CD8-positive, alpha-beta memory T cell (primary cell): ENCODE data around the gene ANXA1. TPM values are rescaled to one million over a fixed set of nuclear protein-coding genes. Genes with fewer than 3 reads are reported as not detected.

Source experiments
- CTCF ChIA-PET: fragments of 350-600 bp; sonication (Branson Sonifier 250); formaldehyde crosslinking; loops from one replicate; lab custom pipeline; 2021; ENCODE audit warnings: antibody characterized with exemption; lab: Charles Lee
- POLR2A ChIA-PET: fragments of 350-600 bp; sonication (Branson Sonifier 250); formaldehyde crosslinking; loops from one replicate; lab custom pipeline; 2021; ENCODE audit warnings: antibody characterized with exemption; lab: Charles Lee
- DNase-seq, 5 donors: peaks; one replicate each; pipeline versions ENCODE4 v3.0.0 to v3.0.0-alpha.2; 2020 to 2022; ENCODE audit warnings: mixed read lengths in 1 of 5
- H3K27ac ChIP-seq: one replicate; pipeline ENCODE4 v1.7.0; 2013; ENCODE audit warnings: low read depth, mild to moderate bottlenecking, low read length, moderate library complexity
- H3K27me3 ChIP-seq: 2 replicates; pipeline ENCODE4 v1.7.0; 2013; ENCODE audit warnings: low read length, mild to moderate bottlenecking; ENCODE audit not compliant: insufficient read depth, poor library complexity, severe bottlenecking
- H3K36me3 ChIP-seq: 2 replicates; pipeline ENCODE4 v1.7.0; 2013; ENCODE audit warnings: mild to moderate bottlenecking, low read length, moderate library complexity; ENCODE audit not compliant: insufficient read depth
- H3K4me1 ChIP-seq: 2 replicates; pipeline ENCODE4 v1.7.0; 2013; ENCODE audit warnings: mild to moderate bottlenecking, low read length, moderate library complexity; ENCODE audit not compliant: insufficient read depth
- H3K4me3 ChIP-seq: 2 replicates; pipeline ENCODE4 v1.7.0; 2013; ENCODE audit warnings: mild to moderate bottlenecking, low read length
- H3K9me3 ChIP-seq: 2 replicates; pipeline ENCODE4 v1.7.0; 2013; ENCODE audit warnings: mild to moderate bottlenecking, low read length
- H3K27ac Mint-ChIP-seq, 8 donors: one replicate each; pipeline ENCODE4 v1.8.0; 2020 to 2021; ENCODE audit warnings: mixed read lengths in 8 of 8, mild to moderate bottlenecking in 6 of 8, inconsistent platforms in 3 of 8, moderate library complexity in 3 of 8
- H3K27me3 Mint-ChIP-seq, 2 donors: one replicate each; pipeline ENCODE4 v1.8.0; 2020 to 2021; ENCODE audit warnings: mixed read lengths in 2 of 2, mild to moderate bottlenecking in 1 of 2, moderate library complexity in 1 of 2
- H3K36me3 Mint-ChIP-seq, 3 donors: one replicate each; pipeline ENCODE4 v1.8.0; 2020 to 2021; ENCODE audit warnings: mixed read lengths in 3 of 3, inconsistent platforms in 1 of 3, mild to moderate bottlenecking in 1 of 3
- H3K4me1 Mint-ChIP-seq, 3 donors: one replicate each; pipeline ENCODE4 v1.8.0; 2020 to 2021; ENCODE audit warnings: mixed read lengths in 3 of 3, inconsistent platforms in 1 of 3, mild to moderate bottlenecking in 1 of 3
- H3K4me3 Mint-ChIP-seq, 7 donors: one replicate each; pipeline ENCODE4 v1.8.0; 2020 to 2021; ENCODE audit warnings: mixed read lengths in 7 of 7, mild to moderate bottlenecking in 6 of 7, moderate library complexity in 4 of 7, inconsistent platforms in 2 of 7
- H3K9me3 Mint-ChIP-seq, 5 donors: one replicate each; pipeline ENCODE4 v1.8.0; 2020 to 2022; ENCODE audit warnings: mixed read lengths in 5 of 5, mild to moderate bottlenecking in 3 of 5, moderate library complexity in 2 of 5, inconsistent platforms in 1 of 5
- polyA plus RNA-seq: library from polyadenylated mRNA; unstranded; fragments of 300-500 nt; fragmentation: Illumina TruSeq; gene quantifications from one replicate; pipeline ENCODE4 v1.2.3, GENCODE V29; 2021
- total RNA-seq, 2 experiments: library from RNA; stranded (reverse); gene quantifications; one replicate each; pipeline ENCODE4 v1.2.3, GENCODE V29; 2021

Gene ANXA1
- total and polyA plus RNA-seq, 3 experiments from 2014 or later, result 87.7 to 517 (median 93.2) TPM

GRCh38 chr9:73153793-73154227, 2.1 kb downstream of the ANXA1 start:
- H3K27me3 Mint-ChIP-seq, result no peaks in the 10 kb centered on the region
- H3K4me3 ChIP-seq, result peak overlapping the region; percentile 79
- H3K9me3 Mint-ChIP-seq, result no peaks in the 10 kb centered on the region
- H3K27ac ChIP-seq, result peak overlapping the region; percentile 93
- peak overlapping the region; percentile 87 to 99 (median 96) for H3K27ac Mint-ChIP-seq
- H3K36me3 ChIP-seq, result no peaks in the 10 kb centered on the region
- no peaks in the 10 kb centered on the region for H3K9me3 ChIP-seq
- peaks cover 70% of the 10 kb centered on the region for H3K4me1 ChIP-seq
- H3K27me3 ChIP-seq, result no peaks in the 10 kb centered on the region
- H3K4me3 Mint-ChIP-seq, result peak overlapping the region; percentile 92 to 99 (median 93)
- CTCF ChIA-PET, result interaction anchor here (0.8 to 1.7 kb wide), 4 partner anchors 12 to 46 kb away, joined by 3 to 13 read pairs (median 4); no protein-coding TSS in a partner anchor
- no peak for DNase-seq
- H3K36me3 Mint-ChIP-seq, result peaks cover 8 to 54% (median 10%) of the 10 kb centered on the region in 3 donors
- POLR2A ChIA-PET, result interaction anchor here (1.6 kb wide), 1 partner anchor 21 kb away, joined by 28 read pairs; no protein-coding TSS in a partner anchor
- peaks cover 68 to 82% (median 79%) of the 10 kb centered on the region in 3 donors for H3K4me1 Mint-ChIP-seq

- CTCF ChIA-PET, result interaction anchor here (1.9 kb wide), 1 partner anchor 47 kb away, joined by 8 read pairs; no protein-coding TSS in a partner anchor
- peaks cover 11 to 59% (median 12%) of the 10 kb centered on the region in 3 donors for H3K36me3 Mint-ChIP-seq
- Histone ChIP-seq H3K36me3 (no peaks in the 10 kb centered on the region), H3K4me1 (peaks cover 70% of the 10 kb centered on the region), H3K27ac (peak overlapping the region; percentile 93), H3K4me3 (peak overlapping the region; percentile 79), H3K9me3 (no peaks in the 10 kb centered on the region), H3K27me3 (no peaks in the 10 kb centered on the region)
- POLR2A ChIA-PET, result interaction anchor here (1.1 to 1.4 kb wide), 3 partner anchors 17 to 23 kb away, joined by 3 to 5 read pairs (median 4); no protein-coding TSS in a partner anchor
- H3K4me3 Mint-ChIP-seq, result peak overlapping the region; percentile 92 to 99 (median 93)
- peak overlapping the region; percentile 87 to 99 (median 96) for H3K27ac Mint-ChIP-seq
- H3K9me3 Mint-ChIP-seq, result no peaks in the 10 kb centered on the region
- no peak for DNase-seq
- H3K4me1 Mint-ChIP-seq, result peaks cover 65 to 82% (median 79%) of the 10 kb centered on the region in 3 donors
- H3K27me3 Mint-ChIP-seq, result no peaks in the 10 kb centered on the region
These were observed 2.6 kb downstream of the ANXA1 start for GRCh38 chr9:73154271-73154670.

GRCh38 chr9:73154722-73155121, 3.1 kb downstream of the ANXA1 start:
- Histone ChIP-seq H3K36me3 (no peaks in the 10 kb centered on the region), H3K4me1 (peaks cover 69% of the 10 kb centered on the region), H3K9me3 (no peaks in the 10 kb centered on the region), H3K27me3 (no peaks in the 10 kb centered on the region), H3K4me3 (peak overlapping the region; percentile 79), H3K27ac (peak overlapping the region; percentile 93)
- DNase-seq, result peak in 3 of 5 donors; percentile 46 to 58 (median 49)
- POLR2A ChIA-PET, result interaction anchor here (0.6 to 1.4 kb wide), 6 partner anchors 11 to 1937 kb away, joined by 3 to 5 read pairs (median 4); no protein-coding TSS in a partner anchor
- CTCF ChIA-PET, result interaction anchor here (1.1 to 1.9 kb wide), 2 partner anchors 46 to 47 kb away, joined by 3 to 8 read pairs; no protein-coding TSS in a partner anchor
- Mint-ChIP-seq H3K36me3 (peaks cover 13 to 61% (median 15%) of the 10 kb centered on the region in 3 donors), H3K4me3 (peak overlapping the region; percentile 92 to 99 (median 93)), H3K9me3 (no peaks in the 10 kb centered on the region), H3K27me3 (no peaks in the 10 kb centered on the region), H3K27ac (peak overlapping the region; percentile 87 to 99 (median 96)), H3K4me1 (peaks cover 62 to 82% (median 78%) of the 10 kb centered on the region in 3 donors)

GRCh38 chr9:73155377-73155776, 3.7 kb downstream of the ANXA1 start:
- Histone ChIP-seq H3K27me3 (no peaks in the 10 kb centered on the region), H3K4me3 (peak overlapping the region; percentile 79), H3K9me3 (no peaks in the 10 kb centered on the region), H3K27ac (peak overlapping the region; percentile 93), H3K4me1 (peaks cover 62% of the 10 kb centered on the region), H3K36me3 (peaks cover 4% of the 10 kb centered on the region)
- peaks cover 19 to 68% (median 20%) of the 10 kb centered on the region in 3 donors for H3K36me3 Mint-ChIP-seq
- CTCF ChIA-PET, result interaction anchor here (1.1 to 1.9 kb wide), 2 partner anchors 46 to 48 kb away, joined by 3 to 8 read pairs; no protein-coding TSS in a partner anchor
- H3K27ac Mint-ChIP-seq, result peak overlapping the region; percentile 87 to 99 (median 96)
- H3K4me3 Mint-ChIP-seq, result peak overlapping the region; percentile 92 to 99 (median 93)
- peak in 2 of 5 donors; percentile 27 to 40 for DNase-seq
- no peaks in the 10 kb centered on the region for H3K27me3 Mint-ChIP-seq
- H3K9me3 Mint-ChIP-seq, result no peaks in the 10 kb centered on the region
- POLR2A ChIA-PET, result interaction anchor here (0.6 to 1.4 kb wide), 6 partner anchors 10 to 1937 kb away, joined by 3 to 5 read pairs (median 4); no protein-coding TSS in a partner anchor
- H3K4me1 Mint-ChIP-seq, result peaks cover 60 to 82% (median 79%) of the 10 kb centered on the region in 3 donors

- ChIA-PET CTCF (interaction anchor here (1.1 to 1.9 kb wide), 3 partner anchors 47 to 49 kb away, joined by 3 to 9 read pairs (median 8); no protein-coding TSS in a partner anchor), POLR2A (no interaction called here)
- Mint-ChIP-seq H3K9me3 (no peaks in the 10 kb centered on the region), H3K4me1 (peaks cover 55 to 82% (median 78%) of the 10 kb centered on the region in 3 donors), H3K27me3 (no peaks in the 10 kb centered on the region), H3K27ac (peak overlapping the region; percentile 70 to 91 (median 86)), H3K36me3 (peaks cover 22 to 75% (median 24%) of the 10 kb centered on the region in 3 donors), H3K4me3 (peak overlapping the region; percentile 88 to 99 (median 93))
- Histone ChIP-seq H3K4me3 (no peak overlapping the region), H3K27ac (no peak overlapping the region), H3K4me1 (peaks cover 54% of the 10 kb centered on the region), H3K36me3 (peaks cover 13% of the 10 kb centered on the region), H3K9me3 (no peaks in the 10 kb centered on the region), H3K27me3 (no peaks in the 10 kb centered on the region)
- no peak for DNase-seq
These were observed 4.6 kb downstream of the ANXA1 start for GRCh38 chr9:73155968-73156864.

- Histone ChIP-seq H3K9me3 (no peaks in the 10 kb centered on the region), H3K4me3 (no peak overlapping the region), H3K36me3 (peaks cover 17% of the 10 kb centered on the region), H3K4me1 (peaks cover 52% of the 10 kb centered on the region), H3K27me3 (no peaks in the 10 kb centered on the region), H3K27ac (no peak overlapping the region)
- no peaks in the 10 kb centered on the region for H3K9me3 Mint-ChIP-seq
- H3K4me1 Mint-ChIP-seq, result peaks cover 51 to 81% (median 79%) of the 10 kb centered on the region in 3 donors
- CTCF ChIA-PET, result interaction anchor here (1.8 kb wide), 1 partner anchor 49 kb away, joined by 9 read pairs; no protein-coding TSS in a partner anchor
- POLR2A ChIA-PET, result interaction anchor here (0.9 kb wide), 1 partner anchor 23 kb away, joined by 3 read pairs; no protein-coding TSS in a partner anchor
- DNase-seq, result no peak
- peak overlapping the region in 7 of 8 donors; percentile 70 to 85 (median 80) for H3K27ac Mint-ChIP-seq
- H3K27me3 Mint-ChIP-seq, result no peaks in the 10 kb centered on the region
- peaks cover 24 to 79% (median 25%) of the 10 kb centered on the region in 3 donors for H3K36me3 Mint-ChIP-seq
- H3K4me3 Mint-ChIP-seq, result peak overlapping the region; percentile 15 to 77 (median 70)
These were observed 5.2 kb downstream of the ANXA1 start for GRCh38 chr9:73156865-73157187.

- CTCF ChIA-PET, result interaction anchor here (1.8 kb wide), 1 partner anchor 50 kb away, joined by 9 read pairs; no protein-coding TSS in a partner anchor
- no peaks in the 10 kb centered on the region for H3K27me3 Mint-ChIP-seq
- no peak overlapping the region for H3K4me3 ChIP-seq
- H3K27ac Mint-ChIP-seq, result peak overlapping the region in 7 of 8 donors; percentile 69 to 85 (median 80)
- no peak overlapping the region for H3K27ac ChIP-seq
- H3K27me3 ChIP-seq, result no peaks in the 10 kb centered on the region
- H3K4me1 Mint-ChIP-seq, result peaks cover 57 to 88% (median 86%) of the 10 kb centered on the region in 3 donors
- H3K36me3 Mint-ChIP-seq, result peaks cover 28 to 79% (median 29%) of the 10 kb centered on the region in 3 donors
- POLR2A ChIA-PET, result interaction anchor here (0.9 kb wide), 1 partner anchor 24 kb away, joined by 3 read pairs; no protein-coding TSS in a partner anchor
- H3K9me3 ChIP-seq, result no peaks in the 10 kb centered on the region
- no peaks in the 10 kb centered on the region for H3K9me3 Mint-ChIP-seq
- DNase-seq, result no peak
- peaks cover 57% of the 10 kb centered on the region for H3K4me1 ChIP-seq
- peaks cover 21% of the 10 kb centered on the region for H3K36me3 ChIP-seq
- H3K4me3 Mint-ChIP-seq, result peak overlapping the region; percentile 28 to 72 (median 57)
These were observed 6.1 kb downstream of the ANXA1 start for GRCh38 chr9:73157811-73158210.
